Measurements from ENCODE around the gene AGO1.

GRCh38 chr1:35935442-35936388 is 52.7 kb downstream of the AGO1 start:
- no peak for TF ChIP-seq E2F6 (IDR thresholded peaks at IDR 0.05)
- TF ChIP-seq YY1 (IDR thresholded peaks at IDR 0.05; ENCODE audit: low read depth, low read length), result no peak
- no peak for TF ChIP-seq POLR2AphosphoS5 (IDR thresholded peaks at IDR 0.05; ENCODE audit: low read depth, low read length)
- TF ChIP-seq CTCF (IDR thresholded peaks at IDR 0.05; ENCODE audit: control extremely low read depth in 1 of 3, insufficient read depth in 1 of 3, low read depth in 1 of 3, low read length in 3 of 3), result no peak
- TF ChIP-seq NRF1 (IDR thresholded peaks at IDR 0.05; ENCODE audit: low read depth, low read length), result no peak
- no peak for TF ChIP-seq TEAD4 (IDR thresholded peaks at IDR 0.05; ENCODE audit: low read depth, low read length)
- no peak for TF ChIP-seq TAF1 (IDR thresholded peaks at IDR 0.05; ENCODE audit: low read depth, low read length)
- no peak for TF ChIP-seq EZH2 (IDR thresholded peaks at IDR 0.05; ENCODE audit: low read depth, low read length, severe bottlenecking)
- TF ChIP-seq MAX (IDR thresholded peaks at IDR 0.05), result no peak
- TF ChIP-seq JUND (IDR thresholded peaks at IDR 0.05; ENCODE audit: low read length), result no peak
- no peak for TF ChIP-seq CHD1 (IDR thresholded peaks at IDR 0.05; ENCODE audit: low read depth, low read length)
